ENCODE results near the gene PPIH.
A peak's percentile ranks its signal among the peaks of the same experiment; 100 is the strongest.
"Not testable (repeated sequence)": the region's sequence is repeated elsewhere in the genome, so short reads cannot be mapped to it uniquely, and the experiment has no call there.

Gene PPIH

DNA sequence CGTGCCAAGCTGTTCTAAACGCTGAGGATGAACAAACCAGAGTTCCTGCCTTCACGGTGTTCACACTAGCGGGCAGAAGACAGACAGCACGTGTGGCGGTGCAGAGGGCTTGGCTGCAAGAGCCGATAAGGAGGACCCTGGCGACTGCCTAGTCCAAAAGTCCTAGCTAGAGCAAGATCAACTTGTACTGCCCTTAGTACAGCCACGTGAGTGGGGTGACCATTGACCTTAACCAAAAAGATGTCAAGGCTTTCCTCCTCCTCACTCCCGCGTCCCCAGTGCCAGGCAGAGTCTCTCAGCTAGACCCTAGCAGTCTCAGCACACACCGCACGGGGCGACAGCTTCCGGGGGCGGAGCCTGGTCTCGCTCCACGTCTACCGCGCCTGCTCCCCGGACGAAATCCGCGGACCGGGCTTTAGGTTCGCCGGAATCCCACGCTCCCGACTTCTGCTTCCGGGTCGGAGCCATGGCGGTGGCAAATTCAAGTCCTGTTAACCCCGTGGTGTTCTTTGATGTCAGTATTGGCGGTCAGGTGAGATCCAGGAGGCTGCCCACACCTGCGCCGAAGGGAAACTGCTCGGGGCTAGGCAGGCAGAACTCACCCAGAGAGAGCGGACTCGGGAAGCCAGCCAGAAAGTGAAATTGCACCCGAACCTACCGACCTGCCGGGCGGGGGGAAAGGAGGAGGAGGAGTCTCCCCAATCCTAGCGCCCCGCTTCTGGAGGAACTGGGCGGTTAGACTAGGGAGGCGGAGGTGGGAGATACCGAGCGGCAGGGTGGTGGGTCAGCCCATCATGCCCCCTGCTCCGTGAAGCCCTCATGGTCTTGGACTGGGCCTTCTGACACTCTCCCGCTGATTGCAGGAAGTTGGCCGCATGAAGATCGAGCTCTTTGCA lies at the start of gene PPIH:
Gene PPIH, plus strand, starts transcription at position 443 of the 896 bp plus-strand sequence. Its CDS starts 24 bp downstream, at position 467.
- DNase-seq (ENCODE audit: low spot score) (peak; percentile 80), FAIRE-seq (peak; percentile 76)

DNA sequence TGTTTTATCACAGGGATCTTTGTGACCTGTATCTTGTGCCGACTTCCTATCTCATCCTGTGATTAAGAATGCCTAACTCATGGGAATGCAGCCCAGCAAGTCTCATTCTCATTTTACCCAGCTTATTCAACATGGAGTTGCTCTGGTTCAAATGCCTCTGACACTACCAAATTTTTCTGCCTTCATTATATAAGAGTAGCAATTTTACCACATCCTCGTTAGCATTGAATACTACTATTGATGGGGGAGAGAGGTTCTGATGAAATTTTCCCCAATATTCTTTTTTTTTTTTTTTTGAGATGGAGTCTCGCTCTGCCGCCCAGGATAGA lies 44.5 kb upstream of the PPIH start:
- DNase-seq (ENCODE audit: low spot score) (no peak), FAIRE-seq (no peak)

DNA sequence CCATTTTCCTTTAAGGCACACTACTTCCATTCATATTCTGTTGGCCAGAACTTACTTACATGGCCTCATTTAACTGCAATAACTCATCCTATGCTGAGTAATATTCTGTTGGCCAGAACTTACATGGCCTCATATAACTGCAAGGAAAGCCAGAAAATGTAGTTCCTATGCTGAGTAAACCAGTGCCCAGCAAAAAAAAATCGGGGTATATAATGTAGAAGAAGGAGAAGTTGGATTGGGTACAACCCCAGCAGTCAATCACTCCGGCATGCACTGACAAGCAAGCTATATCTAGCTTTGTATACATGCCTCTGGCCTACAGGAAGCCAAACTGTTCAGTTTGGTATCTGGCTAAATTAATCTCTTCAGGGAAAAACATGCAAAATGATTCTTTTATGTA lies 39.4 kb upstream of the PPIH start:
- no peak for FAIRE-seq
- DNase-seq (ENCODE audit: low spot score) = no peak

DNA sequence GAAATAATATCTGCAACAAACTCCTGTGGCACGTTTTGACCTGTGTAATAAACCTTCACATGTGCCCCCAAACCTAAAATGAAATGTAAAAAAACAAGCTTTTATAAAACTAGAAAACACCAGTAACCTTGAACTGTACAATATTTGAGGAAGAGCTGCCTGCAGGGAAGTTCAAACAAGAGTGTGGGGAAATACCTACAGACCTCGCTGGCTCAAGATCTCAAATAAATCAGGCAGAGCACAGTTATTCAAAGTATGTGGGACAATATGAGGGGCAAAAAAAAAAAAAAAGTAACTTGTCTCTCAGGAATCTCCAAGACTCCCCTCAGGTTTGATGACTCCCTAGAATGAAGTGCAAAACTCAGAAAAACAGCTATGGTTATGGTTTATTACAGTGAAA lies 37.9 kb upstream of the PPIH start:
- DNase-seq (ENCODE audit: low spot score) (no peak), FAIRE-seq (no peak)

DNA sequence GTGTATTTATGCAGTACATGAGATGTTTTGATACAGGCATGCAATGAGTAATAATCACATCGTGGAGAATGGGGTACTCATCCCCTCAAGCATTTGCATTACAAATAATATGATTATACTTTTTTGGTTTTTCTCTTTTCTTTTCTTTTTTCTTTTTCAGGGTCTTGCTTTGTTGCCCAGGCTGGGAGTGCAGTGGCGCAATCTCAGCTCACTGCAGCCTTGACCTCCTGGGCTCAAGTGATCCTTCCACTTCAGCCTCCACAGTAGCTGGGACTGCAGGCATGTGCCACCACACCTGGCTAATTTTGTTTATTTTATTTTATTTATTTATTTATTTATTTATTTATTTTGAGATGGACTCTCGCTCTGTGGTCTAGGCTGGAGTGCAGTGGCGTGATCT lies 37.0 kb upstream of the PPIH start:
- FAIRE-seq; DNase-seq (ENCODE audit: low spot score): not testable (repeated sequence)

DNA sequence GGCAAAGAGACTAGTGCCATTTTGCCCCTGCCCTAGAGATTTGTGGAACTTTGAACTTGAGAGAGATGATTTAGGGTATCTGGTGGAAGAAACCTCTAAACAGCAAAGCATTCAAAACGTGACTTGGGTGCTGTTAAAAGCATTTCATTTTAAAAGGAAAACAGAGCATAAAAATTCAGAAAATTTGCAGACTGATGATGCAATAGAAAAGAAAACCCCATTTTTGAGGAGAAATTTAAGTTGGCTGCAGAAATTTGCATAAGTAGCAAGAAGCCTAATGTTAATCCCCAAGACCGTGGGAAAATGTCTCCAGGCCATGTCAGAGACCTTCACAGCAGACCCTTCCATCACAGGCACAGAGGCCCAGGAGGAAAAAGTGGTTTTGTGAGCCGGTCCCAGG lies 31.0 kb upstream of the PPIH start:
- DNase-seq (ENCODE audit: low spot score); FAIRE-seq: not testable (repeated sequence)

DNA sequence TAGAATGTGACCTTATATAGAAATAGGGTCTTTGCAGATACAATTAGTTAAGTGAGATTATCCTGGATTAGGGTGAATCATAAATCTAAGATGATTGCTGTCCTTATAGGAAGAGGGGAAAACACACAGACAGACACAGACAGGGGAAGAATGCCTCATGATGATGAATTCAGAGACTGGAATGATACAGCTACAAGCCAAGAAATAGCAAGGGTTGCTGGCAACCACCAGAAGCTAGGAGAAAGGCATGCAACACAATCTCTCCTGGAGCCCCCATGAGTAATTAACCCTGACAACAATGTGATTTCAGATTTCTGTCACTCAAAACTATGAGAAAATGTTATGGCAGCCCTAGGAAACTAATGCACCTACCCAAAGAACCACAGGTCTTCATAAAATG lies 19.1 kb upstream of the PPIH start:
- no peak for FAIRE-seq
- DNase-seq (ENCODE audit: low spot score) = no peak

DNA sequence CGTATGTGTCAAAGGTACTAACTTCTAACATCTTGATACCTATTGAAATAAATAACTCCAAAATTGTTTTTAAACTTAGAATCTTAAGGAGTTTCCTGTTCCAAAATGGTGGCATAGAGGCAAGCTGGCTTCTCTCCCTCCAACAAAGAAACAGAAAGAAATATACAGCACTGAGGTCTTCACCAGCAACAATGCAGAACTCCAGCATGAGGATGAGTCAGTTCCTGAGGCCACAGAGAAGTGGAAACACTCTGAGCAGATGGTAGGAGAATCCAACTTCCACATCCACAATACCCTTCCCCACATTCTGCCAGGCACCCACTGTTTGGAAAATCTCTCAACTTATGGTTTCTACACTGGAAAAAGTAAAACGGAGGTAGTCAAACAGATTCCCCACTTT lies 12.2 kb upstream of the PPIH start:
- DNase-seq (ENCODE audit: low spot score) (no peak), FAIRE-seq (no peak)

DNA sequence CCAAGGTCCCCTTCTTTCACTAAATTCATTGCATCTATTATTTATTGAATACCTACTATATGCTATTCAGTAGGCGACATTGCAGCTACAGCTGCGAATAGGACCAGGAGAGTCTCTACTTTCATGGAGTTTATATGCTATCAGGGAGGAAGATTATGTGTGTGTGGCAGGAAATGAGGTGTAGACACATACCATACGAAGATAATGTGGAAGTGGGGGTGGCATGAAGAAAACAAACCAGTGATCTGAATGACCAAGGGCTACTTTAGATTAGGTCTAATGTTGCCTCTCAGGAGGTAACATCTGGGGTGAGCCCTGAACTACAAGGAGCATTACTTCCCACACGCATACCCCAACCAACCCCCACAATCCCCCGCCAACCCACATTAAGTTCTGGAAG lies 1.0 kb upstream of the PPIH start:
- FAIRE-seq (no peak), DNase-seq (ENCODE audit: low spot score) (no peak)

DNA sequence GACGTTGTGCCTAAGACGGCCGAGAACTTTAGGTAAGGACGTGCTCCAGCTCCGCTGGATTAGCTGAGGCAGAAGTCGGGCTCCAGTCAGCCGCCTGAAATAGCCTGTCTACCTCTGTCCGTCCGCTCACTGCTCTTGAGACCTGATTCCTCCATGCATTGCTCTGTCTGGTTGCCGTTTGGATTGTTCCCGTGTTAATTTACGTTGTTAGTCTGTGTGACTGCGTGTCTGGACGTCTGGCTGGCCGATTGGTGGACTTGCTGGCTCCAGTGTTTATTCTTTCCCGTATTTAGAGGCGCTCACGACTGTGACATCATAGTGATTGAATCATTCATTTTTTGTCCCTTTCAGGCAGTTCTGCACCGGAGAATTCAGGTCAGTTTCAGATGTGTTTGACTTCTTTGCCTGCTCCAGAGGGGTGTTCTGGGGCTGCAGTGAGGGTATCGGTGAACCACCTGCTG lies 684 bp downstream of the PPIH start:
- DNase-seq (ENCODE audit: low spot score) (no peak), FAIRE-seq (no peak)

DNA sequence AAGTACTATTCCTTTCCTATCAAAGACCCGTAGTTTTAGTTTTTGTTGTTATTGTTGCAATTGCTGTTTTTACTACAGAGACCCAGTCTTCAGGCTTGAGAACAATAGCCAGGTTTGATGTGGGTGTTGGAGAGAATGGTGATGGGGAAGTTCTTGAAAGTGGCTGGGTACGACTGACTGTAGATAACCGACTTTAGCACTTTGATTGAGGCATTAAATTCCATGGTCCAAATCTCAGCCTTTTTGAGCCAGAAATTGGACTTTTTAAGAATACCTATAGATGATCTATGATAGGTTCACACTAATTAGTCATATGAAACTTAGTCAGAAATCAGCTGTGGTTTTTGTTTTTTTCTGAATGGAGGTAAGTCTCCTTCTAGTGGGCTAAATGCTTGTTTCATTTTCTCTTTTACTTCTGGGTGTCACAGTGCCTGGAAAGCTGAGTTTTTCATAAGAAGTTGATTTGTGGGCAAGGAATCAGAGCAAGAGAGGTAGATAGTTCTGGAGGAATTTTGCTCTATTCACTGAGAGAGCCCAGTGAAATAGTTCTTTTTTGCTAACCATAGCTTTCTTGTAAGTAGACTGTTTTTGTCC lies 2.8 kb downstream of the PPIH start:
- DNase-seq (ENCODE audit: low spot score) (no peak), FAIRE-seq (no peak)

DNA sequence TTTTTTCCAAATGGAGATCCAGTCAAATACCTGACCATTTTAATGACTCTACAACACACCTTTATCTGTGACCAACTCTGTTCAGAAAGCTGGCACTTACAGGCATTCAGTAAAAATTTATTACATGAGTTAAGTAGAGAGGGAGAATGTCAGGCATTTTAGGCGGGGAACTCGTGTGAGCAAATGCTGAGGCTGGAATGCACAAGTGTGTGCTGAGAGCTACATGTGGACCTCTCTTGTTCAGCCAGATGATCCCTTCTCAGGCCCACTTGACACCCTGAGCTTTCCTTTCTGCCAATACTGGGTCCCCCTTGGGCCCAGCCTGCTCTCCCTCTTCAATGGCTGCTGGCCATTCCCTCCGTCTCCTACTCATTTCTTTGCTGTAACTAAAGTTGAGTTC lies 11.7 kb downstream of the PPIH start:
- FAIRE-seq = no peak
- no peak for DNase-seq (ENCODE audit: low spot score)

DNA sequence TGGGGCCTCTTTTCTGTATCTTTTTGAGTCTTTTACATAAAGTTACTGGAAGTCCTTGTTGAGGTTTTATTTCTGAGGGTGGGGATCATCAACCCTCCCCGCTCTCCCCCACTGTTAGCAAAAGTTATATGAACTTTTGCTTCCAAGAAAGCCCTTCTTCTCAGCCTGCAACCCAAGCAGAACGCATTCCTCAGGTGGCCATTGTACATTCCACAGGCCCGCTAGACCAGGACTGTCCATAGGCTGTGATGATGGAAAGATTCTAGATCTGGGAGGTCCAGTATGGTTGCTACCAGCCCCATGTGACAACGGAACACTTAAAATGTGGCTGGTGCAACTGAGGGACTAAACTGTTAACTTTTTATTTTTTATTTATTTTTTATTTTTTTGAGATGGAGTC lies 12.2 kb downstream of the PPIH start:
- FAIRE-seq (no peak), DNase-seq (ENCODE audit: low spot score) (no peak)

DNA sequence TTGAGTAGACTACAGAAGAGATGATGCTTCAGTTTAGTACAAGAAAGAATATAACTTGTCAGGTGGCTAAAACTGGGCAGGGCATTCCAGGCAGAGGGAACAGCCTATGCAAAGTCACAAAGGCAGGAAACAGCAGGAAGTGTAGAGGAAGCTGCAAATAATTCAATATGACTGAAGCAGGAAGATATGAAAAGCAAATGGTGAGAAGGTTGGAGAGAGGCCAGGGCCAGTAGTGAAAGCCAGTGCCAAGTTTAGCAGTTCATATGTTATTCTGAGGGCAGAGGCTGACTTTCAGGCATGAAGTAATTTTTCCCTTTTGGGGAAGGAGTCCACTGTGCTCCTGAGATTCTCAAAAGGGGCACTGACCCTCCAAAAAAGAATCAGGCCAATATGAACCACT lies 16.0 kb downstream of the PPIH start:
- FAIRE-seq = no peak

DNA sequence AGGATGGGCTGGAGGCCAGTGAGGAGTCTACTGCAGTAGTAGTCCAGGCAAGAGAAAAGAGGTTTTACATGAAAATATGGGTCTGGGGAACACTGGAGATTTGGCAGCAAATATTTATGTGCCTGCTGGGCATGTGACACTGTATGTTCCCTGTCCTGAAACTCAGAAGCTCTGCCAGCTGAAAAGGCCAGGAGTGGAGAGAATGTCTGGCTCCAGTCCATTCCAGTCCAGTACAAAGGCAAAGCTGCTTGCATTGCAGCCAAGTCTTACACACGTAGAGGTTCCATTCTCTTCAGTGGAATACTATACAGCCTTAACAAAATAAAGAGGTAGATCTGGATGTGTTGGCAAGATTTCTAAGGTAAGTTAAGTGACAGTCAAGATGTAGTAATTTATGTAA lies 16.5 kb downstream of the PPIH start:
- FAIRE-seq = no peak
- no peak for DNase-seq (ENCODE audit: low spot score)

More for the DNA sequence above, 16.0 kb downstream of the PPIH start:
- DNase-seq (ENCODE audit: low spot score) = no peak

DNA sequence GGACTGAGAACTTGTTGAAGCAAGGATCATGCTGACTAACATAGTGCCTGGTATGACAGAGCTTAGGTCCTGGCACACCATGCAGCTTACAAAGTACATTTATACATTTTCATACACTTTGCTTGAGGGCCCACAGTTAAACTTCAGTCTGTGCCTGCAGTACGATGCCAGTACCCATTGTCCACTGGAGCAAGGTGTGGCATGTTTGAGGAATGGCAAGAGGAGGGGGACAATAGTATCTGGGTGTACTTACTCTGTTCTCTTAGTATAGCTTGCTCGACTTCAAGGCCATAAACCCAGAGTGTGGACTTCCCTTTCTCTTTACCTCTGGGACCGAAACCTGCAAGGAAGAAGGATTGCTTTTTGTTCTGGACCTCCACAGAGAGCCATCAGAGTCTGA lies 17.2 kb downstream of the PPIH start:
- FAIRE-seq = no peak

DNA sequence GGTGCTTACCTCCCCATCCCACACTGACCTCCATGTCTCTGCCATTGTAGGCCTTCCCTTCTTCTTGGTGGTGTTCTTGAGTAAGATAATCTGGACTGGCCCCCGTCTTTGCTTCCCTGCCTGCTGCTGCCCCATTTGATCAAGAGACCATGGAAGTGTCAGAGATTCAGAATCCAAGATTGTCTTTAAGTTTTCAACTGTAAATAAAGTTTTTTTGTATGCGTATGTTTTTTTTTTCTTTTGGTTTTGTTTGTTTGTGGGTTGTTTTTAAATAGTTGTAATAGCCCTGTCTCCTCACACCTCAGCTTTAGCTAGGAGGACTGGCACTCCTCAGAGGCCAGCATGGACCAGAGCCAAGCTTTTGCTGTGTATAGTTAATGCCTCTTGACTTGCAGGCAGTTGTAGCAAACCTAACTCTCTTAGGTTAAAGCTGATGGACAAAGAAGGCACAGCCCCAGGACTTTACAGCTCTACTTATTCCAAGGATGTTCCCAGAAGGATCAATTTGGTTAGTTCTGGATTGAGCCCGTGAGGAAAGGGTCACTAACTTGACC lies 18.4 kb downstream of the PPIH start:
- no peak for FAIRE-seq
- no peak for DNase-seq (ENCODE audit: low spot score)

More for the DNA sequence above, 17.2 kb downstream of the PPIH start:
- no peak for DNase-seq (ENCODE audit: low spot score)

DNA sequence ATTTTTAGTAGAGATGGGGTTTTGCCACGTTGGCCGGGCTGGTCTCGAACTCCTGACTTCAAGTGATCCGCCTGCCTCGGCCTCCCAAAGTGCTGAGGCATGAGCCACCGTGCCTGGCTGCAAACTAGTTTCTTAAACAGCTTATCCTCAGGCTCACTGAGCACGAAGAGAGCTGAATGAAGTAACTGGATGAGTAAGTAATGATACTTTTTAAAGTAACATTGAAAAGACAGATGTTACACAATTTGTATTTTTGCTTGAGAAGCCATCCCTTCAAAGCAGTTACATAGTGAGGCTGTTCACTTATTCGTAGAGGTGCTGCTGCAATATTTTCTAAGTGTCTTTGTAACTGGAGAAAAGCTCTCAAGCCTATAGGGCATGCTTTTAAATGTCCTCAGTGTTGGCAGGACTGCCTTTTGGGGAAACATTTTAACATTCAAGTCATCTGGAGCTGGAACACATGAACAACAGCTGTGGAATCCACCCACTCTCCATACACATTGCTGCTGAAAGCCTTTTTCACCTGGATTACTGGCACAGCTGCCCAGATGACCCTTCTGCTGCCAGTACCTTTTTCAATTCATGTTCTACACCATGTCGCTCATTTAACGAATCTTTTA lies 21.3 kb downstream of the PPIH start:
- no peak for FAIRE-seq
- DNase-seq (ENCODE audit: low spot score) = no peak

DNA sequence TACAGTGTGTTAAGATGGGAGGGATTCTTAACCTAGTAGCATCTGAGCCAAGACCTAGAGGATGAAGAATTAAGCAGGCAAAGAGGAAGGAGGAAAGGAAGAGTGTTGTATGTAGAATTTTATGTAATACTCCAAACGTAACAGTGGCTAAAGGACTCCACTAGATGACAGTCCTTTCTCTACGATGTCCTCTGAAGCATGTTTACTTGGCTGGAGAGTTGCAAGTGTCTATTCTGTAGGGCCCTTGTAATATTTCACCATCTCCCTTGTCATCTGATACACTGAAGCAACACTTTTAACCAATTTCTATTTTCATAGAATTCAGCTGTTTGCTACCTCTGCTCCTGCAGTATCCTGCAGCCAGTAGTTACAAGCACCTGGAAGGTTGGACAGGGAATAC lies 21.8 kb downstream of the PPIH start:
- FAIRE-seq = no peak
- no peak for DNase-seq (ENCODE audit: low spot score)

DNA sequence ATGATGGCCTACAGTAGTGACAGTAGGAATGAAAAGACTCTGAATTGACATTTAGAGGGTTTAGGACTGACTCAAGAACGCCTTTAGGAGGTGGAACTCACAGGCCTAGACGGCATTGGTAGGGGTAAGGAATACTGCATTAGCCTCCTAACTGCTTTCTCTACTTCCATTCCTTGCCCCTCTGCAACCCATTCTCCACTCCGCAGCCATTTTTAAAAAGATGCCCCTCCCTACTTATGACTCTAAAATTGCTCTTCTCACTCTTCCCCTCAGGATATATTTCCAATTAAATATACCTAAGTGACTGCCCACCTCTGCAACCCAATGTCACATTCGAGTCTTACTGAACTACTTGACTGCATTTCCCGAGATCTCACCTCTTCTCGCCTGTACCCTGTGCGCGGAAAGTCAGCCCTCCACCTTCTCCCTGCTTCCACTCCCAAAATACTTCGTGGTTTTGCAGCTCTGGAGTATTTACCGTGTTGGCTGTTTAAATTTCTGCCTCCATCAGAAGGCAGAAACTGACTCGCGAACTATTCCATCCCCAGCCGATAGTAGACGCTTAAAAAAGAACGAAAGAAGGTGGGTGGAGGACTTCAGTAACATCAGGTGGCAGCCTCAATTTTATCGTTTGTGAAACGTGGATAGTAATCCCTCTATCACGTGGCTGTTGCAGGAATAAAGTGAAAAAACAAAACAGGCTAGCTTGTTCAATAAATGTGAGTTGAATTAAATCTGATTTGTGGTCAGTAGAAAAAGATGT lies 22.9 kb downstream of the PPIH start:
- no peak for FAIRE-seq
- DNase-seq (ENCODE audit: low spot score) = no peak

DNA sequence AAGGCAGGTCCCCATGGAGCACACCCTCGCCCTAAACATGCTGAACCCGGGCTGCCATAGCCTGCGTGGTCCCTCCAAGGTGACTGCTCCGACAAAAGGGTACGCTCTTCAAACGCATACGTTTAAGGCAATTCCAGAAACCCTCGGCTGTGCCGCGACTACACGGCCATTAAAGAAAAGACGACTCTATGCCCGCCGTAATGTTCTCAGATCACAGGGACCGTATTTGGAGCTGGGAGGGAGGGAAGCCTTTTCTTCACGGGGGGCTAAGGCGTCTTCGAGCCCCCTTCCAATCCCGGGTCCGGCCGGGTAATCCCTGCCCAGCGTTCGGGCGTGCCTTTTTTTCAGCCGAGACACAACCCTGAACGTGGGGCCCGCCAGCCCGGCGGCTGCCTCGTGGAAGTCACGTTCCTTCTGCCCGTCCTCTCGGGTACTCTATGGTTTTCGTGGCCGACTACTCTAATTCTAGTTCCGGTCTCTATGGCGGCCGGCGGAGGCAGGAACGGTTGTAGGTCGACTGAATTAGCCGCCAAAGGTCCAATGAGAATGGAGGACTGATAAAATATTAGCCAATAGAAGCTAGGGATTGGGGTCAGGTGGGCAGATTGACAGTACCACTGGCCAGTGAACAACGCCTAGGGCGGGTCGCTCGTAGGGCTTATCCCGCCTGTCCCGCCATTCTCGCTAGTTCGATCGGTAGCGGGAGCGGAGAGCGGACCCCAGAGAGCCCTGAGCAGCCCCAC lies 23.7 kb downstream of the PPIH start, which contains the start of gene YBX1:
Gene YBX1, plus strand, starts transcription at position 678 of the 743 bp plus-strand sequence. CDS start 148 bp downstream, outside the sequence.
- FAIRE-seq (peak; percentile 88), DNase-seq (ENCODE audit: low spot score) (peak; percentile 98)

Measured in RCC 7860 (cell line).